C1 segment of cervical spinal cord (tissue), 14 donors: ENCODE results near the gene NSUN4.

ENCODE experiments used
- DNase-seq, 14 donors: peaks; one replicate each; lab custom pipeline; 2025; lab: John Stamatoyannopoulos, UW

The NSUN4 gene

DNA sequence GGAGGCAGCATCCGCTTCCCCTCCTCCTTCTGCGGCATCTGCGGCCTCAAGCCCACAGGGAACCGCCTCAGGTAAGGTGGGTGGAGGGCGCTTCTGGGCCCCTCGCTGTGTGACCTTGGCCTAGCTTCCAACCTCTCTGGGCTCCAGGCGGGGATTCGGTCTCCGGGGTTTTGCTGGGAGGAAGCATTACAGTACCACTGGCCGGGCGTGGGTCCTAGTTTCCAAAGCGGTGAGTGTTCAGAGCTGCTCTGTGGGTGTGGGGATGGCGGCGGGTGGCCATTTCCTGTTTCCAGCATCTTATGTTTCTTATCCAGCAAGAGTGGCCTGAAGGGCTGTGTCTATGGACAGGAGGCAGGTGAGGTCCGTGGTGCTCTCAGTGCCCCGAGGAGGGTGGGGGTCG is 65.1 kb downstream of the NSUN4 start:
- no peak for DNase-seq

DNA sequence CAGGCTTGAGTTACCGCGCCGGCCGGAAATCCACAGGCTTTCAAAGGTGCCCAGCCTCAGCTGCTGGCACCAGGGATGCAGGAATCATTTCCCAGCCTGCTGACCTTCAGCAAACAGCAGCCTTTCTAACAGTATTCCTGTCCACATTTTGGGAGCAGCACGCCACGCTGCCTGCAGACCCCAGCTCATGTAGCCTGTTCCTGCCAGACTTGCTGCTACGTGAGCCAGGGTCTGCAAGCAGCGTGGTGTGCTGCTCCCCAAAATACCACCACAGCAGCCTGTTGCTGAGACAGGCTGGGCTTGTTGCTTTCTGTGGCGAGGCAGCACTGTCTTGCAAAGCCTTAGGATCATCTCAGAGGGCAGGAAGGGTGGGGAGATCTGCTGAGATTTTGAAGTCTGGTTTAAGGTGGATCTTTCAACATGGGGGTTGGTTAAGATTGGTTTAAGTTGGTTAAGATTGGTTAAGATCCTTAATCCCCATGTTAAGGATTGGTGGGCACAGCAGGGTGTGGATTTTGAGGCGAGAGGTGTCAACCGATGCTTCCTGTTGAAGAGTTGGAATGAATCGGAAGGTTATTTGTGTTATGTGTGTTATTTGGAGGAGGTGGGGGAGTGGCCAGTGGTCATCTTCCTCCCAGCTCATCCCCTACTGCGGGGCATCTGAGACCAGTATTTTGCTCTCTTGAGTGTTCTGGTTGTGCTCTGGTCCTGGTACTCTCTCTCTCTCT is 66.4 kb downstream of the NSUN4 start:
- DNase-seq: no peak

DNA sequence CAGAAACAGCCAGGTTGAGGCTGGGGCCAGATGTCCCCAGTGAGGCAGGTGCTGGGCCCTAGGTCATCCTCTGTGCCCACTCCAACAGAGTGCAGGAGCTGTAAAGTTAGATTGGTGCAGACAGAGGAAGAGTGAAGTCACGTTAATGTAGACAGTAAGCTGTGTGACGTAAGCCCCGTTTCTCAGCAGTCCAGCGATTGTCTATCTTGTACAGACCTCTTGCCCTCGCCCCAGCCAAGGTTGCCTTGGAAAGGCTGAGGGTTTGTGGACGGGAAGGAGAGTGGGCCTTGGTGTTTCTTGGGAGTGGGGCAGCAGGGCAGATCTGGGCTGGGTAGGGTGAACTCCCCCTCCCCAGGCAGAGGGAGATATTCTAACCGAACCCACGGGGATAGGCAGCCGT is 67.0 kb downstream of the NSUN4 start:
- no peak for DNase-seq

DNA sequence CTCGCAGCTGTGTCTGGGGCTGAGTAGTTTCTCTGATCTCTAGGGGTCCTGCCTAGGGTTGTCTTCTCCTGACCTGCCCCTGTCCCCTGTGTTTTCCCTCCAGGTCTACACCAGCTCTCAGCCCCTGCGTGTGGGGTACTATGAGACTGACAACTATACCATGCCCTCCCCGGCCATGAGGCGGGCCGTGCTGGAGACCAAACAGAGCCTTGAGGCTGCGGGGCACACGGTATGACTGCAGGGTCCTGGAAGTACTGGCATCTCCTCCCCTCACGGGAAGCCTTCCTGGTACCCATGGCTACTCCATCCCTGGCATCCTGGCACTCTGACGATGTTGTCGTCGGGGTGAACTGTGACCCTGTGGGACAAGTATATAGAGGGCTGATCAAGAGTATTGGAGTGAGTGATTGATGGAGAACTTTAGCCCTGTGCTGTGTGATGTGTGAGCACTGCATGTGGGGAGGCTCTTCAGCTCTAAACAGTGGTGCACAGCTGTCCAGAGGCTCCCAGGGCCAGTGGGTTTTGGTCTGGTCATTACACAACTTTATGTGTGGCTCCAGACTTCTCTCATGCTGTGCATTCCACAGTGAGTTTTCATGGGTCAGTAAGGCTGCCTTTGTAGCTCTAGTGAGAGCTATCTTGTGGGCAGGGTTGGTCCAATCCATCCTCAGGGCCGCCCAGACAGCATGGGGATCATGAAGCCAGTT is 67.9 kb downstream of the NSUN4 start:
- no peak for DNase-seq

DNA sequence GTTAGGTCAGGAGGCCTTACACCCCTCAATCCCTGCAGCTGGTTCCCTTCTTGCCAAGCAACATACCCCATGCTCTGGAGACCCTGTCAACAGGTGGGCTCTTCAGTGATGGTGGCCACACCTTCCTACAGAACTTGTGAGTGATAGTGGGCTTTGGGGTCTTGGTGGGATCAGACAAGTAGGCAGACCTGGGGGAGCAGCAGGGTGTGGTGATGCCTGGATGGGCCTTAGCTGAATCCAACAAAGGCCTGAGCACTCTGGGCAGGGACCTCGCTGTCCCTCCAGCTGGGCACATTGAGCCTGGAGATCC is 68.4 kb downstream of the NSUN4 start:
- DNase-seq: no peak

DNA sequence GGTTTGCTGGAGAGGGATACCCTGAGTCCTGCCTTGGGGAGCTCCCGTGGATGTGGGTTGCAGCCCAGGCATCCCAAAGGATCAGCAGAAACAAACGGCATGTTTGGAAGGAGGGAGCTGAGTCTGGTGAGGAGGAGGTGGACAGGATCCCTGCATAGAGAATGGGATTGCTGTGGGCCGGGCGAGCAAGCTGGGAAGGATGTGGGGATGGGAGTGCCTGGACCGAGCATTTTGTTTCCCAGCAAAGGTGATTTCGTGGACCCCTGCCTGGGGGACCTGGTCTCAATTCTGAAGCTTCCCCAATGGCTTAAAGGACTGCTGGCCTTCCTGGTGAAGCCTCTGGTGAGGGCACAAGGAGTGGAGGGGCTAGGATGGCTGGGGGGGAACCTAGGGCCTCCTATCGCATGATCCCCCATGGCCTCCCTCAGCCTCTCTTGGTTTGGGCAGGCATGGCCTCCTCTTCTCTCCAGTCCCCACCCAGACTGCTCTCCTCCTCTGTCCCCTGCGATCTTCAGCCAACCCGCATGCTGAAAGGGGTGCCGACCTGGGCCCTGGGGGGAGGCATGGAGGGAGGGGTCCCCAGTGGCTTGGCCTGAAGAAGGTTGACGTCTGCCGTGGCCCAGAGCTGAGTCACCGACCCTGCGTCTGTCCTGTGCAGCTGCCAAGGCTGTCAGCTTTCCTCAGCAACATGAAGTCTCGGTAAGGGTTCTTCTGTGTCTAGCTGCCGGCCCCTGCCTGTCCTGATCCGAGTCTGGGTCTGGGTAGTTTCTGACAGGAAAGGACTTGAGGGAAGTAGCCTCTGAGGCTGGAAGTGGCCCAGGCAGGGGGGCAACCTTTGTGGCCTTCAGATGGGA is 69.8 kb downstream of the NSUN4 start:
- no peak for DNase-seq

DNA sequence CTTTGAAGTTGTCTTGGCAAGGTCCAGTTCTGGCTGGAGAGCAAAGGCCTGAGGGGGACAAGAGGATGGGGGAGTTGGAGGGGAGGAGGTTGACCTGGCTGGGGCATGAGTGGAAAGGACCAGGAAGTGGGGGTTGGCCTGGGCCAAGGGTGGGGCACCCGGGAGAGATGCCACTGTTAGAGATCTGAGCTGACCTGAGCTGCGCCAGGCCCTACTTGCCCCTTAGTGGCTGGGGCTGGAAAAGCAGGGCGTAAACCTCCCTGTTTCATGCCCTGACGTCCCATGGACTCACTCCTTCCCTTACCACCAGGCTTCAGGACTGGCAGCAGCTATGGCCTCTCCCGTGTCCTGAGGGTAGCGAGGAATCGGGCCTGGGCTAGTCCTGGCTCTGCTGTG is 70.4 kb downstream of the NSUN4 start:
- no peak for DNase-seq
